ENCODE results near the gene ENKUR. TPM values are rescaled to one million over a fixed set of nuclear protein-coding genes. Genes with fewer than 3 reads are reported as not detected.

ENKUR gene
- total RNA-seq, 1 donor from 2014 or later: not detected

DNA sequence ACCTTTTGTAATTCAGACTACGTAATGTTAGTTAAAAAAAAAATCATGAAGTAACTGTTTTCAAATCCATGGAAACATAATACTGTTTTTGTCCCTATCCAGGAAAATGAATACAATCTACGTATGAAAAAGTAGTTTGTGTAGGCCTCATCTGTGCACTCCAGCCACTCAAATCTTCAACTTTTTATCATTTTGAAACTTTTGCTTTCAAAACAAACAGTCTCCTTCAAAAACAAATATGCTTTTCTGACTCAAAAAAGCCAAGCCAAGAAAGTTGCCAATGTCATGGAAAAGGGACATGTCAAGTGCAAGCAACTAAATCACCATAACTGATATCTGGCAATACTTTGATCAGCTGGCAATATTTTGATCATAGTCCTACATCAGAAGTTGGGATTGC, 13.6 kb upstream of the ENKUR start:
- H3K36me3 ChIP-seq: no peaks in the 10 kb centered on the region
- no peaks in the 10 kb centered on the region for H3K9me3 ChIP-seq (ENCODE audit: low read depth)
- Mint-ChIP-seq H3K27me3 (ENCODE audit: insufficient read depth, low read depth) (no peaks in the 10 kb centered on the region), H3K9me3 (peaks cover 3% of the 10 kb centered on the region), H3K36me3 (peaks cover 3% of the 10 kb centered on the region), H3K4me1 (no peaks in the 10 kb centered on the region), H3K27ac (no peak overlapping the region), H3K4me3 (no peak overlapping the region)
- H3K4me2 ChIP-seq: no peak overlapping the region
- no peaks in the 10 kb centered on the region for H4K20me1 ChIP-seq (ENCODE audit: low read depth)
- no peak for DNase-seq (ENCODE audit: low spot score)
- no peaks in the 10 kb centered on the region for H3F3A ChIP-seq (ENCODE audit: low read depth)
- no peak overlapping the region for H3K27ac ChIP-seq
- no peak overlapping the region for H3K4me3 ChIP-seq
- no peaks in the 10 kb centered on the region for H3K27me3 ChIP-seq
- no peak overlapping the region for H2AFZ ChIP-seq (replicated peaks)
- H3K79me2 ChIP-seq (ENCODE audit: low read depth): no peaks in the 10 kb centered on the region
- H3K9ac ChIP-seq: no peak overlapping the region
- no peaks in the 10 kb centered on the region for H3K4me1 ChIP-seq
- TF ChIP-seq CTCF (IDR thresholded peaks at IDR 0.05): no peak
- no peak for TF ChIP-seq EZH2 (IDR thresholded peaks at IDR 0.05)
- no peak for TF ChIP-seq EZH2phosphoT487 (IDR thresholded peaks at IDR 0.05)

DNA sequence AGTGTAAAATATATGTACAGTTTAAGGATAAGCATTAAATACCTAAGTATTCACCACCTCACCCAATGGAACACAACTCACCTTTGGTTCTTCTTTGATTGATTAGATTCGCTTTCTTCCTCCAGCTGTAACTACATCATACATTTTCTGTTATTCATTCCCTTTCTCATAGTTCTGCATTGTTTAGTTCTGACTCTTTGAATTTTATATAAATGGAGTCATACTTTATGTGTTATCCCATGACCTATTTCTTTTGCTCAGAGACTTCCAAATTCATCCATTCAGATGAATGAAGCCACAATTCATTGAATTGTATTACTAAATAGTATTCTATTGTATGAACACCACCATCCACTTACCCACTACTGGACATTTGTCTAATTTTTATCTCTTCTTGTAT, 12.8 kb upstream of the ENKUR start:
- H3K9me3 Mint-ChIP-seq: peaks cover 3% of the 10 kb centered on the region

DNA sequence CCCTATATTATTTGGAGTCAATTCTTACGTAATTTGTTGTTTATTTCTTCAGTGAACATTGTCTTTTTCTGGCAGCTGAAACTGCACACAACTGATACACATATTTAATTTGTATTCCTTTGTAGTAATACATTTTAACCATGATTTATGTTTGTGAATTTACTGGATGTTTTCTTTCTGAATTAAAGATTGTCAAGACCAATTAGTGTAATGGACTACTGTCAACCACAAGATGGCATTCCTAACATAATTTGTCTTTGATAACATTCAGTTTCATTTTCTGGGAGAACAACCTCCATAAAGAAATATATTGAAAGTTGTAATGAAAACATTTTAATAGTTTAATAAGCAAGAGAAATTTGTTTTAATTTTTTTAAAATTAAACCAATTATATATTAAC, 10.5 kb upstream of the ENKUR start:
- Histone ChIP-seq H3F3A (ENCODE audit: low read depth) (no peaks in the 10 kb centered on the region), H3K79me2 (ENCODE audit: low read depth) (no peaks in the 10 kb centered on the region), H3K4me3 (no peak overlapping the region), H3K4me1 (no peaks in the 10 kb centered on the region), H3K4me2 (no peak overlapping the region), H2AFZ (replicated peaks) (no peak overlapping the region), H3K27me3 (no peaks in the 10 kb centered on the region), H3K27ac (no peak overlapping the region), H4K20me1 (ENCODE audit: low read depth) (no peaks in the 10 kb centered on the region), H3K36me3 (no peaks in the 10 kb centered on the region), H3K9ac (no peak overlapping the region), H3K9me3 (ENCODE audit: low read depth) (no peaks in the 10 kb centered on the region)
- Mint-ChIP-seq H3K27me3 (ENCODE audit: insufficient read depth, low read depth) (no peaks in the 10 kb centered on the region), H3K4me3 (no peak overlapping the region), H3K9me3 (peaks cover 3% of the 10 kb centered on the region), H3K4me1 (no peaks in the 10 kb centered on the region), H3K36me3 (peaks cover 18% of the 10 kb centered on the region), H3K27ac (no peak overlapping the region)
- DNase-seq (ENCODE audit: low spot score): no peak
- TF ChIP-seq EZH2 (IDR thresholded peaks at IDR 0.05): no peak
- no peak for TF ChIP-seq EZH2phosphoT487 (IDR thresholded peaks at IDR 0.05)
- peak; percentile 7 for TF ChIP-seq CTCF (IDR thresholded peaks at IDR 0.05)

More for the DNA sequence above, 12.8 kb upstream of the ENKUR start:
- Histone ChIP-seq H3K27ac (no peak overlapping the region), H3K36me3 (no peaks in the 10 kb centered on the region), H3F3A (ENCODE audit: low read depth) (no peaks in the 10 kb centered on the region), H3K4me1 (no peaks in the 10 kb centered on the region), H2AFZ (replicated peaks) (no peak overlapping the region), H4K20me1 (ENCODE audit: low read depth) (no peaks in the 10 kb centered on the region), H3K9me3 (ENCODE audit: low read depth) (no peaks in the 10 kb centered on the region), H3K27me3 (no peaks in the 10 kb centered on the region), H3K4me2 (no peak overlapping the region), H3K9ac (no peak overlapping the region), H3K4me3 (no peak overlapping the region), H3K79me2 (ENCODE audit: low read depth) (no peaks in the 10 kb centered on the region)
- Mint-ChIP-seq H3K4me1 (no peaks in the 10 kb centered on the region), H3K4me3 (no peak overlapping the region), H3K27ac (no peak overlapping the region), H3K36me3 (peaks cover 6% of the 10 kb centered on the region), H3K27me3 (ENCODE audit: insufficient read depth, low read depth) (no peaks in the 10 kb centered on the region)
- no peak for DNase-seq (ENCODE audit: low spot score)
- TF ChIP-seq EZH2phosphoT487 (IDR thresholded peaks at IDR 0.05) (no peak), CTCF (IDR thresholded peaks at IDR 0.05) (no peak), EZH2 (IDR thresholded peaks at IDR 0.05) (no peak)

Measured in neural progenitor cell (in vitro differentiated cells).